SU-DHL-6 (cell line): ENCODE measurements around the gene DPF1.

ENCODE experiments used
- H2AFZ ChIP-seq: fragments of 200-600 bp; sonication (generic); 2 replicates; pipeline ENCODE4 v1.6.1; 2014; ENCODE audit warnings: low read depth, mild to moderate bottlenecking, moderate library complexity, mixed read lengths, antibody characterized with exemption, low read length; ENCODE audit not compliant: severe bottlenecking
- H3F3A ChIP-seq: fragments of 200-600 bp; shearing (Covaris generic); 2 replicates; pipeline ENCODE4 v1.6.0; 2016; ENCODE audit warnings: antibody characterized with exemption, mild to moderate bottlenecking; ENCODE audit not compliant: insufficient read depth
- H3K27ac ChIP-seq: fragments of 200-600 bp; sonication (generic); 2 replicates; pipeline ENCODE4 v1.5.1; 2016; ENCODE audit warnings: low read depth, mild to moderate bottlenecking, low read length, moderate library complexity, mixed read lengths
- H3K27me3 ChIP-seq: fragments of 200-600 bp; sonication (generic), shearing (Covaris generic); 2 replicates; pipeline ENCODE4 v1.6.0; 2014; ENCODE audit warnings: mild to moderate bottlenecking, low read length
- H3K36me3 ChIP-seq: fragments of 200-600 bp; sonication (generic); 2 replicates; pipeline ENCODE4 v1.6.1; 2014; ENCODE audit warnings: mild to moderate bottlenecking, low read length, mixed read lengths
- H3K4me2 ChIP-seq: fragments of 300-600, 200-600 bp; shearing (Covaris generic), sonication (generic); 2 replicates; pipeline ENCODE4 v1.6.0; 2014; ENCODE audit warnings: low read length, low read depth, mild to moderate bottlenecking; ENCODE audit not compliant: poor library complexity, severe bottlenecking
- H3K4me3 ChIP-seq: fragments of 200-600 bp; sonication (generic); 2 replicates; pipeline ENCODE4 v1.5.1; 2014; ENCODE audit warnings: antibody characterized with exemption, low read length, mild to moderate bottlenecking, mixed read lengths; ENCODE audit not compliant: insufficient read depth, poor library complexity, severe bottlenecking
- H3K79me2 ChIP-seq: fragments of 200-600 bp; sonication (generic); 2 replicates; pipeline ENCODE4 v1.6.1; 2014; ENCODE audit warnings: mild to moderate bottlenecking, low read length, moderate library complexity; ENCODE audit not compliant: insufficient read depth
- H3K9ac ChIP-seq: fragments of 200-600 bp; sonication (generic); 2 replicates; pipeline ENCODE4 v1.7.0; 2014; ENCODE audit warnings: mild to moderate bottlenecking, low read length
- H3K9me2 ChIP-seq: fragments of 200-600 bp; sonication (generic); replicated peaks from 2 replicates; pipeline ENCODE4 v1.6.1; 2014; ENCODE audit warnings: low read length; ENCODE audit not compliant: insufficient read depth
- H3K9me3 ChIP-seq: fragments of 200-600 bp; sonication (generic); 2 replicates; pipeline ENCODE4 v1.6.1; 2014; ENCODE audit warnings: low read length, mixed read lengths; ENCODE audit not compliant: insufficient read depth
- H4K20me1 ChIP-seq: fragments of 200-600 bp; sonication (generic); 2 replicates; pipeline ENCODE4 v1.6.1; 2014; ENCODE audit warnings: low read depth, mild to moderate bottlenecking, antibody characterized with exemption, low read length, moderate library complexity, mixed read lengths
- CTCF ChIP-seq: fragments of 200-600 bp; sonication (generic); IDR thresholded peaks from one replicate; pipeline ENCODE4 v1.5.1; 2017; ENCODE audit warnings: antibody characterized with exemption, mild to moderate bottlenecking, low read length, moderate library complexity; ENCODE audit not compliant: insufficient read depth, poor library complexity, severe bottlenecking
- EZH2phosphoT487 ChIP-seq: fragments of 200-600 bp; sonication (generic), shearing (Covaris generic); conservative IDR thresholded peaks from 2 replicates; pipeline ENCODE4 v1.6.1; 2018; ENCODE audit warnings: mild to moderate bottlenecking, antibody characterized with exemption, low read length, moderate library complexity, mixed read lengths

Gene DPF1

GRCh38 chr19:38252385-38252784, 28.4 kb upstream of the DPF1 start:
- no peaks in the 10 kb centered on the region for H3K27me3 ChIP-seq

GRCh38 chr19:38251564-38252051, 27.6 kb upstream of the DPF1 start:
- Histone ChIP-seq H3K27me3 (no peaks in the 10 kb centered on the region), H3K4me2 (no peak overlapping the region), H3K79me2 (no peaks in the 10 kb centered on the region), H3K9me3 (no peaks in the 10 kb centered on the region), H3K4me3 (no peak overlapping the region), H4K20me1 (no peaks in the 10 kb centered on the region), H2AFZ (no peak overlapping the region), H3K27ac (no peak overlapping the region), H3F3A (no peaks in the 10 kb centered on the region), H3K36me3 (no peaks in the 10 kb centered on the region), H3K9me2 (no peaks in the 10 kb centered on the region), H3K9ac (no peak overlapping the region)
- no peak for TF ChIP-seq CTCF
- no peak for TF ChIP-seq EZH2phosphoT487

More at GRCh38 chr19:38252385-38252784, 28.4 kb upstream of the DPF1 start:
- no peak overlapping the region for H3K4me2 ChIP-seq
- no peaks in the 10 kb centered on the region for H3K9me2 ChIP-seq
- no peaks in the 10 kb centered on the region for H3K79me2 ChIP-seq
- H4K20me1 ChIP-seq, result no peaks in the 10 kb centered on the region
- no peak overlapping the region for H2AFZ ChIP-seq
- no peaks in the 10 kb centered on the region for H3F3A ChIP-seq
- no peak overlapping the region for H3K4me3 ChIP-seq
- H3K9ac ChIP-seq, result no peak overlapping the region
- H3K9me3 ChIP-seq, result no peaks in the 10 kb centered on the region
- no peak overlapping the region for H3K27ac ChIP-seq
- no peaks in the 10 kb centered on the region for H3K36me3 ChIP-seq
- TF ChIP-seq CTCF (no peak), EZH2phosphoT487 (no peak)

- Histone ChIP-seq H3K27ac (no peak overlapping the region), H3K9me2 (no peaks in the 10 kb centered on the region), H3K36me3 (no peaks in the 10 kb centered on the region), H3K4me3 (no peak overlapping the region), H2AFZ (no peak overlapping the region), H3K9me3 (no peaks in the 10 kb centered on the region), H3K79me2 (no peaks in the 10 kb centered on the region), H4K20me1 (no peaks in the 10 kb centered on the region), H3K27me3 (no peaks in the 10 kb centered on the region), H3K9ac (no peak overlapping the region), H3F3A (no peaks in the 10 kb centered on the region), H3K4me2 (no peak overlapping the region)
- TF ChIP-seq CTCF (no peak), EZH2phosphoT487 (no peak)
Measured at GRCh38 chr19:38250821-38251563, 27.0 kb upstream of the DPF1 start.
